GM18909 (cell line): ENCODE data around the gene FOXJ3.

ENCODE experiments used
- ATAC-seq: cut with Tn5 transposase; IDR thresholded peaks from one replicate; pipeline ENCODE4 v1.9.1; 2021; ENCODE audit warnings: mild to moderate bottlenecking; ENCODE audit not compliant: unreplicated experiment, poor library complexity

Gene FOXJ3

DNA sequence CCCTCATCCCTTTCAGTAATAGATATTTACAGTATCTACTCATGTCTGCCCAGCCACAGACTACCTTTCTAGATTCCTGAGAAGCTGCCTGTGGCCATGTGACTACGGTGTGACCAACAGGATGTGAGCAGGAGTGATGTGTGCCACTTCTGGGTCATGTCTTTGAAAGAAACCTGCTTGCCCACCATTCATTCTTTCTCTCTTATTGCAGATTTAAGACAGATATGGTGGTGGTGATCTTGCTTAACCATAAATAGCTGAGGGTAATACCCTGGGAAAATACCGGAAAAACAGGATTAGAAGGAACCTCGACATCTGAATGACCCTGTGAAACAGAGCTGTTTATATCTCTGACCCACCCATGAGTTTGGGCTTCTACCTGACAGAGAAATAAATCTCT, 128.9 kb downstream of the FOXJ3 start:
- no peak for ATAC-seq

DNA sequence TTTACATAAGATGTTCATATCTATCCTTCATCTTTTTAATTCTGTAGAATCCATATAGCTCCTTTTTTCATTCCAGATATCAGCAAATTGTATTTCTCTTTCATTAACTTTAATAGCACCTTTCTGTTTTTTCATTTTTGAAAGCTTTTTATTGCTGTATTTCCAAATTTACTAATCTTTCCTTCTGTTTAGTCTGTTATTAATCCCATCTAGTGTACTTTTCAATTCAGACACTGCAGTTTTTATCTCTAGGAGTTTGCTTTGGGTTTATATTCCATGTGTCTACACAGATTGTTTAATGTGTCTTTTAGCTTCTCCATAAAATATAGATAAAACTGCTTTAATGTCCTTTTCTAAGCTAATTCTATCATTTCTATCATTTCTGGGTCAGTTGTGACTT, 133.0 kb downstream of the FOXJ3 start:
- ATAC-seq: no peak

DNA sequence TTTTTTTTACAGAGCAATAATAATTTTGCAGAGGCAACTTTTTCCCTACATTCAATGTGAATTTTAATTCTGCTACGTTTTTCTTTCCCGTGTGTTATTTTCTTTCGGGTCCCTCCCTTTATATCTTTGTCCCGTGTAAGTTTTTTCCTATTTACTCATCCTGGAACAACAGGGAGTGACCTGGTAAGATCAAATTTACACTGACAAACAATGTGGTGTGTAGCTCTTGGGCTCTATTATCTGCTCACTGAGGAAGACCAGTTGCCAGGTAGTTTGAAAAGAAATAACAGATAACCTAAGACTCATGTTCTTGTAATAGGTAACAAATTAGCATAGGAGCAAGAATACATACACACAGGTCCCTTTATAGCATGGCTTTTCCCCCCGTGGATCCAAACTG, 136.8 kb downstream of the FOXJ3 start:
- ATAC-seq: no peak

DNA sequence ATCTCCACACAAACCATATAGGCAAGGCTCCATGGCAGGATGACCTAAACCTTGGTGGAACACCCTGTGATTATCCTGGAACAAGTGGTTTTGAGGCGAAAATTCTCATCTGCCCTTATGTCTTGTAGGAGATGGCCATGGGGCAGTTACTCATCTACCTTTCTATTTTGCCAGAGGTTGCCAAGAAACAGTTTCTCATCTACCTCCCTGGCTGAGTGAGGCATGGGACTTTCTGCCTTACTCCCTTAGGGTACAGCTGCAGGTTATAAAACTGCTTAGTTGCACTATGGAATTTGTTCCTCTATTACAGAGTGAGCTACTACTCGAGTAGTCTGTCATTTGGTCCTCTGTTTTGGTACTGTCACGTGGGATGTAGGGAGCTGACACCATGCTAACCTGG, 139.2 kb downstream of the FOXJ3 start:
- ATAC-seq: no peak

DNA sequence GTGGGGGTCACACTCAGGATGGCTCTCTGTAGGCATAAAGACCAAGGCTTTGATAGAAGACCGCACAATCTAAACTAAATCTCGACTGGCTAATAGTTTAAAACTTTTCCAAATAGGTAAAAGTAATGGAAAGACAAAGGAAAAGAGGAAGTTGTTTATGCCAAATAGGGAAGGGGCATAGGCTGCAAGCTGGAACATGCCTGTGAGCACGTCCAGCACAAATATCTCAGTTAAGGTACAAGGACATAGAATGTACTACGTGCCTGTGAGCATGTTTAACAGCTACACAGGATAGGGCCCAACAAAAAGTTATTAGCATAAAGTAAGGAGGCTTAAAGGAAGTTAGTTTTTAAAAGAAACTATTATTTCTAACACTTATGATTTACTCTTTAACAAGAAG, 142.9 kb downstream of the FOXJ3 start:
- no peak for ATAC-seq

DNA sequence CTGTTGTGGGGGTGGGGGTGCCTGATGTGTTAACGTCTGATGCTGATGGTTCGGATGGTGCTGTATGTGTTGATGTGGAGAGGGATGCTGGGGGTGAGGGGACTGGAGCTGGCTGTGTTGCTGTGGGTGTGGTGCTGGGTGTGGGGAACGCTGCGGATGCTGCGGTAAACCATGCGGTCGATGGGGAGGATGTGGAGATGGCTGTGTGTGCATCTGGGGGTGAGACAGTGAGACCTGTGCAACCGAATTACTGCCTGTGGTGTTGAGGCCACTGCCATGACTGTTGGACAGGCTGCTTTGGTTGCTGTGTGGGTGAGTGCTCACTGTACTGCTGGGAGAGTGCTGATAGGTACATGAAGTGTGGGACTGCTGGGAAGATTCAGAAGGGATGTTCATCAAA, 143.7 kb downstream of the FOXJ3 start:
- ATAC-seq: no peak

GRCh38 chr1:42189931-42190853, 144.8 kb downstream of the FOXJ3 start:
- no peak for ATAC-seq

DNA sequence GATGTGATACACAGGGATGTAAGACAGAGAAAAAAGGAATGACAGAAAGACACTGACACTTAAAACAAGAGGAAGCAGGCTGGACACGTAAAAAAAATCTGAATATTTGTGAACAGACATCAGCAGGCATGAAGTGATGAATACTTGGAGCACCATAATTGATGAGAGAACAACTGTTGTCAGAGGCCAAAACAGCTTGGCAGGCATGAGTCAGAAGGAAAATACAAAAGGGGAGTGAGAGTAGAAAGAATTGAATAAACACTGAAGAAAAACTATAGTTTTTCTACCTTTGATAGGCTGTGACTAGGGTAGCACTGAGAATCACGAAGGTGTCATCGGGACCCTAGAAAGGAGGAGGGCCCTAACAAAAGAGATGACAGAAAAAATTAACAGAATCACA, 148.9 kb downstream of the FOXJ3 start:
- ATAC-seq: no peak

GRCh38 chr1:42184616-42185015, 150.4 kb downstream of the FOXJ3 start:
- ATAC-seq: no peak

DNA sequence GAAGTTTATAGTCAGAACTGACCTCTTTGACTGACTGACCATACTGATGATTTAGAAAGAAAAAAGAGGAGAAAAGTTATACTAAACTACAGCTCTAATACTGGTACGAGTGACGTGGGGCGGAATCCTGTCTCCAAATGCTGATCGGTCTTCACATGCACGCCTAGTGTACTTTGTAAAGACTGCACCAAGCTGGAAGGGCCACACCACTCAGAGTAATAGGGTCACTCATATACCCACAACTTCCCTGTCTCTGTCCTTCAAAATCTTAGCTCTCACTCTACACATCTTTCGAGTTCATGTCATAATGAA, 151.1 kb downstream of the FOXJ3 start:
- no peak for ATAC-seq

DNA sequence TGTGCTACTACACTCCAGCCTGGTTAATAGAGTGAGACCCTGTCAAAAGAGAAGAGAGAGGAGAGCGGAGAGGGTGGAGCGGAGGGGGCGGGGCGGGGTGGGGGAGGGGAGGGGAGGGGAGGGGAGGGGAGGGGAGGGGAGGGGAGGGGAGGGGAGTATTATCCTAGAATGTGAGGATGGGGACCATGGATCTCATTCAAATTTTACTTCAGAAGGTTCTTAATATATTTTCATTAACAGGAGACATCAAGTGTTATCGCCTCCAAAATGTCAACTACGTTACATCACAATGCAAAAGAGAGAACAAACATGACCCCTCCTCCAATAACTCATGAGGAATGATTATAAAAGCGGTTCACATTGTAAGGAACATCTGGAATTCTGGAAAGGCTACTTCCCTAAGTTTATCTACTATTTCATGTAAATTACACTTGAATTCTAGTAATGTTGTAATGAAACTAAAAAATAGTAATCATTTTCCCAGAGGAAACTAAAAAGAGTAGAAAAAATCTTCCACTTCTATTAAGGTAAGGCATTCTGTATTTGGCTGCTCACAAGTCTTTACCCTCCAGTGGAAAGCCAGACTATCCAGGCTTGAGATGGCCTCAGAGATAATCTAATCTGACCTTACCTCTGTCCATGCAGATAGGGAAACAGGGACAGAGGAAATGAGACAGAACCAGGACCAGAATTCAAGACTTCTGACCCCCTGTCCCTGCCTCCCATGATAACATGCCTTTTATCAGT, 151.7 kb downstream of the FOXJ3 start:
- ATAC-seq: no peak

GRCh38 chr1:42181687-42182086, 153.3 kb downstream of the FOXJ3 start:
- ATAC-seq: no peak

- ATAC-seq: no peak
These were observed 155.1 kb downstream of the FOXJ3 start for GRCh38 chr1:42179900-42180329.

- ATAC-seq: no peak
These were observed 155.8 kb downstream of the FOXJ3 start for GRCh38 chr1:42179275-42179674.

DNA sequence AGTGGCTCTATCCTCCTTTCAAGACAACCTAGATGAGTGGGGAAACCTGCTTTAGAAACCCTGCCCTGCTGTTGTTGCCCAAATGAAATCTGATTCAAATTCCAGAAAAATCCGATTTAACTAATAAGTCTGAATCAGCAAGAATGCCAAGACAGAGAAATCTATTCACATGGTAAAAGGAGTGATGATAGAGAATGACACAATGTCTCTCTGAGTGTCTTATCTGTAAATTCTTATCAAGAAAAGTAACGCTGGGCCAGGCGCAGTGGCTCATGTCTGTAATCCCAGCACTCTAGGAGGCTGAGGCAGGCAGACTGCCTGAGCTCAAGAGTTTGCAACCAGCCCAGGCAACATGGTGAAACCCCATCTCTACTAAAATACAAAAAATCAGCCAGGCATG, 156.8 kb downstream of the FOXJ3 start:
- no peak for ATAC-seq

- no peak for ATAC-seq
These were observed 157.5 kb downstream of the FOXJ3 start for GRCh38 chr1:42177541-42177981.

DNA sequence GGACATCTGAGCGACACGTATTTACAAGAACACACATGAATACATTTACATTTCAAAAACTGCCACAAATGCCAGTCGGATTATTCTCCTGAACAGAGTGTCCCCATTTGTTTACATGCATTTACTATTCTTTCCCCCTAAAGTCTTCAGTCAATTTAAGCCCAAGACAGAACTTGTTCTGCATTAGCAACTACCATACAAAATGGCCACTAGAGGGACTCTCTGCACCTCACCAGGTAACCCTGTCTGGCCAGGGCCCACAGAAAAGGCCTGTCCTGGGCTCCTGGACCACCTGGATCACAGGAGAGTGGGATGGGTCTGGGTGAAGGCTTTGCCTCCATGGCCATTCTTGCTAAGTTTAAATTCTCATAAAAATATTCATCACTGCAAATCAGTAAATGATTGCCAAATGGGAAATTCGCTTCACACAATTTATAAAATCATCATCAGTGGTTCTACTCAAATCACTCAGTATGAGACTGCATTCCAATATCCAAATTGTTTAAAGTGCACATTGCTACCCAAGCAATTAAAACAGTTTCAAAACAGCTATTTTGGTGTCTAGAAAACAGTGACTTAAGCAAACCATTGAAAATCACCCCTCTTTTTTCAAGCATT, 158.0 kb downstream of the FOXJ3 start:
- ATAC-seq: no peak

DNA sequence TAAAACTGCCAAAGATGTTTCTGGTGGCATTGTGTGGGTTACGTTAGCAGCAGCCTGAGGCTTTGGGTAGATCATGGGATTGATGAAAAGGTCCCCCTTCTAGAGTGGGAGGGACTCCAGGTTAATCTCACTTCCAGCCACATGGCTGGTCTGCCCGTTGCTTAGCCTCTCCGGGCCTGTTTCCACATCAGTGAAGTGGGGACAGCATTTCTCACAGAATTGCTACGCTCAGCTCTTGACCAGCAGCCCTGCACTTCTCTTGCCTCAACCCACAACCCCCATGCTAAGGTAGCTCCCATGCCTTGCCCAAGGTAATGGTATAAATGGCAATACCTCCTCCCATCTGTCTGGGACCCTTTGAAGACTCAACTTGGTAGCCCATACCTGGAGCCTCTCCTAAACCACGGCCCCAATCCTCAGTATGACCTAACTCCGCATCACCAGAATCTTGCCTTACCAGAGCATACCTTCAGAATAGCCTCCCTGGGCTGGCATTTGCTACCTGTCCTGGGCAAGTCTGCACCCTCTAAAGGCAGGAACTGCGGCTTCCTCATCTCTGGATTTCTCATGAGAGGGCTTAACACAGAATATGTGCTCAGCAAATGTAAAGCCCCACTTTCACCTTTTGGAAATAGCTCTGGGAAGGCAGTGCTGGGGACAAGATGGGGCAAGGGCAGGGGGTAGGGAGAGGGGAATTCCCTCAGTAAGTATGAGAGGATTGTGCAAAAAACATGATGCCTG, 159.6 kb downstream of the FOXJ3 start:
- no peak for ATAC-seq

DNA sequence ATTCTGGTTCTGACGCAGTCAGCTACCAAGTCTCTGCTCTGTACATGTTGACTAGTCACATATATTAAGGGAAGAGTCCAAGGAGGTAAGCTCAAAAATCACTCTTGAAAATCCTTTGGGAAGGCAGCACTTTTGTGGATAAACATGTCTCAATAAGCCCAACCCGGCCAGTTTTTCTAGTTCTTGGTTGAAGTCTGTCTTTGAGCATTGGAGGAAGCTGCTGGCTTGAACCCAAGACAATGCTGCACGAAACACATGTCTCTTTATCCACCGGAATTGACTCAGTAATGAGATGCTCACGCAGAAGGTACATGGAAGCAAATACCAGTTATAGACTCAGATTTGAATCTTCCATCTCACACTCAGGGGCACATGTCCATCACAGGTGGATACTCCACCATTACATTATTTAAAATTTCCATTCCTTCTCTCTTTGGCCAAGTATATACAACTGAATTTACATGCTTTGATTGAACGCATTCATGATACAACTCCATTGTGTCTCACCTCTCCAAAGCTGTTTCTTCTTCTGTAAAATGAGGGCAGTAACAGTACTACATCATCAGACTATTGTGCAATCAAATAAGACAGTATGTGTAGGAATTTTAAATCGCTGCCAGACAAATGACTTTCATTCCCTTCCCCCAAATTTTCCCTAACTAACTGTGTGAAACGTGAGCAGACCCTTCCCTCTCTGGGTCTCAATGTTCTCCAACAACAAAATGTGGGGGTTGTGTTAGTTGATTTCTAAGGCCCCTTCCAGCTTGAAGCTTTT, 160.9 kb downstream of the FOXJ3 start:
- ATAC-seq: no peak
